ENCODE measurements around the gene ZNF644.
"Not testable (repeated sequence)": the region's sequence is repeated elsewhere in the genome, so short reads cannot be mapped to it uniquely, and the experiment has no call there.

The ZNF644 gene

GRCh38 chr1:90977522-90977921 lies 44.3 kb downstream of the ZNF644 start:
- DNase-seq = no peak

GRCh38 chr1:90973897-90974798 lies 47.7 kb downstream of the ZNF644 start:
- no peak for DNase-seq

GRCh38 chr1:90970208-90970607 lies 51.6 kb downstream of the ZNF644 start:
- DNase-seq = no peak

- DNase-seq = no peak
Observed at GRCh38 chr1:90969241-90969640, 52.6 kb downstream of the ZNF644 start.

GRCh38 chr1:90964444-90965035 lies 57.3 kb downstream of the ZNF644 start:
- no peak for DNase-seq

- no peak for DNase-seq
Observed at GRCh38 chr1:90963651-90964050, 58.2 kb downstream of the ZNF644 start.

- no peak for DNase-seq
Observed at GRCh38 chr1:90963236-90963635, 58.6 kb downstream of the ZNF644 start.

- no peak for DNase-seq
Observed at GRCh38 chr1:90959352-90960206, 62.3 kb downstream of the ZNF644 start.

GRCh38 chr1:90957497-90957896 lies 64.3 kb downstream of the ZNF644 start:
- no peak for DNase-seq

GRCh38 chr1:90955769-90956168 lies 66.1 kb downstream of the ZNF644 start:
- no peak for DNase-seq

GRCh38 chr1:90952906-90953305 lies 68.9 kb downstream of the ZNF644 start:
- DNase-seq = no peak

GRCh38 chr1:90951009-90951408 lies 70.8 kb downstream of the ZNF644 start:
- no peak for DNase-seq

- DNase-seq = no peak
Observed at GRCh38 chr1:90948301-90948700, 73.5 kb downstream of the ZNF644 start.

- DNase-seq = no peak
Observed at GRCh38 chr1:90946630-90947029, 75.2 kb downstream of the ZNF644 start.

- no peak for DNase-seq
Observed at GRCh38 chr1:90945287-90945686, 76.5 kb downstream of the ZNF644 start.

GRCh38 chr1:90943966-90944365 lies 77.9 kb downstream of the ZNF644 start:
- DNase-seq = no peak

- no peak for DNase-seq
Observed at GRCh38 chr1:90940746-90941145, 81.1 kb downstream of the ZNF644 start.

- no peak for DNase-seq
Observed at GRCh38 chr1:90936731-90937130, 85.1 kb downstream of the ZNF644 start.

GRCh38 chr1:90936061-90936460 lies 85.8 kb downstream of the ZNF644 start:
- no peak for DNase-seq

- not testable (repeated sequence) for DNase-seq
Observed at GRCh38 chr1:90928231-90928630, 93.6 kb downstream of the ZNF644 start.

GRCh38 chr1:90927674-90928073 lies 94.2 kb downstream of the ZNF644 start:
- not testable (repeated sequence) for DNase-seq

GRCh38 chr1:90926971-90927370 lies 94.9 kb downstream of the ZNF644 start:
- no peak for DNase-seq
